Right lobe of liver (tissue), 6 donors: Measurements from ENCODE around the gene LENEP. TPM values are rescaled to one million over a fixed set of nuclear protein-coding genes. Genes with fewer than 3 reads are reported as not detected.

Source experiments
- ATAC-seq, 4 donors: fragments of 200-7000 bp; cut with Tn5 transposase; one replicate each; pipeline ENCODE4 v1.9.1; 2020; ENCODE audit warnings: mild to moderate bottlenecking in 4 of 4, moderate library complexity in 4 of 4
- DNase-seq, 3 donors: peaks; one replicate each; pipeline ENCODE4 v3.0.0-alpha.2; 2020
- H3K27ac ChIP-seq, 3 donors: fragments of 200-600 bp; one replicate each; pipeline ENCODE4 v1.8.0; 2022
- H3K27me3 ChIP-seq, 2 donors: fragments of 200-600 bp; one replicate each; pipeline ENCODE4 v1.8.0; 2022
- H3K36me3 ChIP-seq, 4 donors: fragments of 200-600 bp; sonication (generic) in 1 of 4; one replicate each; pipeline versions ENCODE4 v1.5.1 to v1.8.0; 2017 to 2022; ENCODE audit warnings: control low read depth in 1 of 4
- H3K4me1 ChIP-seq, 4 donors: fragments of 200-600 bp; sonication (generic) in 1 of 4; one replicate each; pipeline versions ENCODE4 v1.5.1 to v1.8.0; 2017 to 2022; ENCODE audit warnings: control low read depth in 1 of 4
- H3K4me3 ChIP-seq, 3 donors: fragments of 200-600 bp; one replicate each; pipeline ENCODE4 v1.8.0; 2022
- H3K9me3 ChIP-seq, 4 donors: fragments of 200-600 bp; sonication (generic) in 1 of 4; one replicate each; pipeline versions ENCODE4 v1.5.1 to v1.8.0; 2017 to 2022; ENCODE audit warnings: control low read depth in 1 of 4
- CTCF ChIP-seq, 4 donors: fragments of 200-600 bp in 3 of 4; fragments of 450-650 bp in 1 of 4; IDR thresholded peaks; one replicate each; pipeline versions ENCODE4 v1.5.1 to v1.8.0; 2016 to 2022; ENCODE audit warnings: antibody characterized with exemption in 4 of 4, mild to moderate bottlenecking in 2 of 4
- POLR2A ChIP-seq: fragments of 450-650 bp; IDR thresholded peaks from one replicate; pipeline ENCODE4 v1.6.1; 2017; ENCODE audit warnings: antibody characterized with exemption, mild to moderate bottlenecking
- WGBS: methylation state at CpG from one replicate; pipeline ENCODE4 v1.1.6; 2018; ENCODE audit warnings: low coverage, low lambda C conversion rate; ENCODE audit not compliant: insufficient coverage; ENCODE audit errors: missing lambda C conversion rate; 5-methylcytosine and 5-hydroxymethylcytosine counted together
- intact Hi-C, 2 donors: fragments of 100-400 bp; cut with DNase I; formaldehyde crosslinking; loops; one replicate each; pipeline versions ENCODE4 v1.11.2 to v1.14.1; 2022
- total RNA-seq, 6 experiments: library from RNA; depleted of rRNA in 2 of 6; stranded (reverse); fragments of >200 nt in 2 of 6; fragmentation: NEBNext Ultra II Directional in 3 of 6; extraction: Animal tissue kit (Norgen Biotek cat#: 25700) in 3 of 6; gene quantifications; one replicate each; pipeline versions ENCODE4 v1.1.0 to v1.2.4, GENCODE V29; 2016 to 2023
- donor health status: DM: no; HTN: yes; CAD: no.
- donor health status: DM: no; HTN: no; CAD: no.
- donor health status: DM: no; HTN: no; CAD: no.
- donor health status: DM: no; HTN: yes; CAD: no.
- donor health status: DM: no; HTN: yes; CAD: no.

LENEP gene
- total RNA-seq, 6 experiments from 2014 or later, result not detected

- H3K4me3 ChIP-seq, result peak overlapping the region in 1 of 3 donors; percentile 7
- peak in 1 of 3 donors; percentile 48 for DNase-seq
- peaks cover 0 to 88% (median 33%) of the 10 kb centered on the region in 4 donors for H3K4me1 ChIP-seq
- H3K9me3 ChIP-seq, result no peaks in the 10 kb centered on the region
- H3K27me3 ChIP-seq, result no peaks in the 10 kb centered on the region
- TF ChIP-seq CTCF (IDR thresholded peaks at IDR 0.05) (no peak), POLR2A (no peak)
- ATAC-seq, result no peak
- 45% methylated on average over 5 of the region's 16 CpGs for WGBS
- intact Hi-C loops, result no loop called here
- peaks cover 0 to 3% (median 0%) of the 10 kb centered on the region in 4 donors for H3K36me3 ChIP-seq
- H3K27ac ChIP-seq, result peak overlapping the region; percentile 16 to 95 (median 16)
Measured at GRCh38 chr1:155008015-155008941, 14.9 kb downstream of the LENEP start.

- H3K4me1 ChIP-seq, result peaks cover 0 to 87% (median 33%) of the 10 kb centered on the region in 4 donors
- no peak for TF ChIP-seq CTCF (IDR thresholded peaks at IDR 0.05)
- no peak for TF ChIP-seq POLR2A
- H3K9me3 ChIP-seq, result no peaks in the 10 kb centered on the region
- H3K27ac ChIP-seq, result peak overlapping the region; percentile 16 to 95 (median 16)
- intact Hi-C loops, result no loop called here
- H3K27me3 ChIP-seq, result no peaks in the 10 kb centered on the region
- ATAC-seq (no peak), DNase-seq (peak in 1 of 3 donors; percentile 24)
- WGBS, result no CpG with 5 or more reads among the region's 12 CpGs
- peaks cover 0 to 6% (median 4%) of the 10 kb centered on the region in 4 donors for H3K36me3 ChIP-seq
- no peak overlapping the region for H3K4me3 ChIP-seq
Measured at GRCh38 chr1:155009221-155009711, 15.9 kb downstream of the LENEP start.

GRCh38 chr1:155009742-155010141 is 16.4 kb downstream of the LENEP start:
- Histone ChIP-seq H3K36me3 (peaks cover 0 to 9% (median 6%) of the 10 kb centered on the region in 4 donors), H3K27ac (peak overlapping the region in 1 of 3 donors; percentile 21), H3K4me3 (no peak overlapping the region), H3K27me3 (no peaks in the 10 kb centered on the region), H3K4me1 (peaks cover 0 to 82% (median 31%) of the 10 kb centered on the region in 4 donors), H3K9me3 (no peaks in the 10 kb centered on the region)
- ATAC-seq, result no peak
- DNase-seq, result peak in 1 of 3 donors; percentile 8
- no peak for TF ChIP-seq POLR2A
- no peak for TF ChIP-seq CTCF (IDR thresholded peaks at IDR 0.05)
- WGBS, result 82% methylated on average over 5 of the region's 5 CpGs
- intact Hi-C loops, result no loop called here

GRCh38 chr1:155010211-155010918 is 17.0 kb downstream of the LENEP start:
- WGBS, result 45% methylated on average over 5 of the region's 11 CpGs
- Histone ChIP-seq H3K4me1 (peaks cover 0 to 76% (median 26%) of the 10 kb centered on the region in 4 donors), H3K36me3 (peaks cover 0 to 12% (median 8%) of the 10 kb centered on the region in 4 donors), H3K9me3 (no peaks in the 10 kb centered on the region), H3K4me3 (no peak overlapping the region), H3K27ac (no peak overlapping the region), H3K27me3 (no peaks in the 10 kb centered on the region)
- TF ChIP-seq CTCF (IDR thresholded peaks at IDR 0.05), result no peak
- TF ChIP-seq POLR2A, result no peak
- DNase-seq (peak in 1 of 3 donors; percentile 23), ATAC-seq (no peak)
- intact Hi-C loops, result no loop called here
